OCI-LY1 (cell line): Measurements from ENCODE around the gene KIAA1549.

Experiments used
- H2AFZ ChIP-seq: fragments of 200-600 bp; sonication (generic), shearing (Covaris generic); 2 replicates; pipeline ENCODE4 v1.6.0; 2014; ENCODE audit warnings: antibody characterized with exemption, mild to moderate bottlenecking, low read length
- H3F3A ChIP-seq: fragments of 200-600 bp; sonication (generic), shearing (Covaris generic); 2 replicates; pipeline ENCODE4 v1.6.0; 2014; ENCODE audit warnings: mild to moderate bottlenecking, antibody characterized with exemption, low read length, moderate library complexity; ENCODE audit not compliant: insufficient read depth
- H3K27ac ChIP-seq: fragments of 200-600 bp; sonication (generic); 2 replicates; pipeline ENCODE4 v1.5.1; 2014; ENCODE audit warnings: low read length, mixed run types, mild to moderate bottlenecking, low read depth; ENCODE audit not compliant: poor library complexity, severe bottlenecking
- H3K27me3 ChIP-seq: fragments of 200-600 bp; sonication (generic); 2 replicates; pipeline ENCODE4 v1.6.0; 2014; ENCODE audit warnings: antibody characterized with exemption, mild to moderate bottlenecking, low read length, moderate library complexity; ENCODE audit not compliant: insufficient read depth
- H3K36me3 ChIP-seq: fragments of 200-600 bp; sonication (generic); 2 replicates; pipeline ENCODE4 v1.6.1; 2014; ENCODE audit warnings: mild to moderate bottlenecking, antibody characterized with exemption, low read length, moderate library complexity, mixed read lengths; ENCODE audit not compliant: insufficient read depth
- H3K4me1 ChIP-seq: fragments of 200-600 bp; sonication (generic); 2 replicates; pipeline ENCODE4 v1.5.1; 2014; ENCODE audit warnings: mild to moderate bottlenecking, low read length, moderate library complexity; ENCODE audit not compliant: insufficient read depth, severe bottlenecking
- H3K4me2 ChIP-seq: fragments of 200-600 bp; sonication (generic), shearing (Covaris generic); 2 replicates; pipeline ENCODE4 v1.6.1; 2014; ENCODE audit warnings: low read length
- H3K4me3 ChIP-seq: fragments of 200-600 bp; sonication (generic); 2 replicates; pipeline ENCODE4 v1.5.1; 2014; ENCODE audit warnings: low read length, low read depth, mild to moderate bottlenecking, mixed read lengths; ENCODE audit not compliant: poor library complexity, severe bottlenecking
- H3K79me2 ChIP-seq: fragments of 200-600 bp; shearing (Covaris generic); 2 replicates; pipeline ENCODE4 v1.6.1; 2016; ENCODE audit warnings: mixed run types, low read length, mixed read lengths; ENCODE audit not compliant: insufficient read depth
- H3K9ac ChIP-seq: fragments of 200-600 bp; sonication (generic), shearing (Covaris generic); 2 replicates; pipeline ENCODE4 v1.6.1; 2014; ENCODE audit warnings: mild to moderate bottlenecking, low read length, mixed read lengths
- H3K9me2 ChIP-seq: fragments of 200-600 bp; sonication (generic), shearing (Covaris generic); 2 replicates; pipeline ENCODE4 v1.6.1; 2014; ENCODE audit warnings: low read depth, mild to moderate bottlenecking, low read length, mixed read lengths
- H3K9me3 ChIP-seq: fragments of 200-600 bp; shearing (Covaris generic); 2 replicates; pipeline ENCODE4 v1.6.1; 2014; ENCODE audit warnings: low read length, mixed read lengths
- H4K20me1 ChIP-seq: fragments of 200-600 bp; sonication (generic), shearing (Covaris generic); 2 replicates; pipeline ENCODE4 v1.6.0; 2016; ENCODE audit warnings: mild to moderate bottlenecking, low read length; ENCODE audit not compliant: insufficient read depth
- CTCF ChIP-seq: fragments of 200-600 bp; sonication (generic), shearing (Covaris generic); IDR thresholded peaks from 2 replicates; pipeline ENCODE4 v1.5.1; 2017; ENCODE audit warnings: mild to moderate bottlenecking, antibody characterized with exemption, low read length, moderate library complexity, mixed read lengths
- EZH2 ChIP-seq: fragments of 200-600 bp; sonication (generic), shearing (Covaris generic); IDR thresholded peaks from 2 replicates; pipeline ENCODE4 v1.8.0; 2017; ENCODE audit warnings: borderline replicate concordance, mixed run types, mild to moderate bottlenecking, antibody characterized with exemption, low read length, moderate library complexity, mixed read lengths

The KIAA1549 gene

GRCh38 chr7:139023076-139023475 is 41.9 kb upstream of the KIAA1549 start:
- H3K4me3 ChIP-seq: no peak overlapping the region
- H3F3A ChIP-seq: no peaks in the 10 kb centered on the region
- H3K27ac ChIP-seq: no peak overlapping the region
- no peaks in the 10 kb centered on the region for H3K9me2 ChIP-seq
- no peak overlapping the region for H3K4me2 ChIP-seq
- H3K79me2 ChIP-seq: no peaks in the 10 kb centered on the region
- no peaks in the 10 kb centered on the region for H3K9me3 ChIP-seq
- no peaks in the 10 kb centered on the region for H3K36me3 ChIP-seq
- H3K9ac ChIP-seq: no peak overlapping the region
- H3K27me3 ChIP-seq: no peaks in the 10 kb centered on the region
- no peak overlapping the region for H2AFZ ChIP-seq
- no peaks in the 10 kb centered on the region for H4K20me1 ChIP-seq
- TF ChIP-seq CTCF (no peak), EZH2 (no peak)
- H3K4me1 ChIP-seq: no peaks in the 10 kb centered on the region

- no peaks in the 10 kb centered on the region for H3K79me2 ChIP-seq
- H3K9me3 ChIP-seq: no peaks in the 10 kb centered on the region
- no peak for TF ChIP-seq EZH2
- no peaks in the 10 kb centered on the region for H3K36me3 ChIP-seq
- no peak overlapping the region for H2AFZ ChIP-seq
- no peaks in the 10 kb centered on the region for H3K27me3 ChIP-seq
- no peaks in the 10 kb centered on the region for H4K20me1 ChIP-seq
- H3K4me2 ChIP-seq: no peak overlapping the region
- H3K9ac ChIP-seq: no peak overlapping the region
- H3K9me2 ChIP-seq: no peaks in the 10 kb centered on the region
- no peaks in the 10 kb centered on the region for H3K4me1 ChIP-seq
- no peaks in the 10 kb centered on the region for H3F3A ChIP-seq
- no peak overlapping the region for H3K27ac ChIP-seq
- no peak overlapping the region for H3K4me3 ChIP-seq
Observed at GRCh38 chr7:139022286-139022685, 41.1 kb upstream of the KIAA1549 start.

GRCh38 chr7:139018910-139019309 is 37.7 kb upstream of the KIAA1549 start:
- Histone ChIP-seq H3K4me3 (no peak overlapping the region), H3K9ac (no peak overlapping the region), H3K27me3 (0 out of 2 replicates have a peak, but pooled peaks cover 6% of the 10 kb centered on the region), H3F3A (no peaks in the 10 kb centered on the region), H3K9me2 (no peaks in the 10 kb centered on the region), H3K79me2 (no peaks in the 10 kb centered on the region), H3K4me2 (no peak overlapping the region), H2AFZ (no peak overlapping the region), H3K9me3 (no peaks in the 10 kb centered on the region), H3K4me1 (no peaks in the 10 kb centered on the region), H3K36me3 (no peaks in the 10 kb centered on the region), H4K20me1 (no peaks in the 10 kb centered on the region), H3K27ac (no peak overlapping the region)
- TF ChIP-seq EZH2: no peak
- TF ChIP-seq CTCF: no peak

GRCh38 chr7:139016931-139017511 is 35.8 kb upstream of the KIAA1549 start:
- Histone ChIP-seq H4K20me1 (no peaks in the 10 kb centered on the region), H3K4me1 (no peaks in the 10 kb centered on the region), H2AFZ (no peak overlapping the region), H3F3A (no peaks in the 10 kb centered on the region), H3K27me3 (0 out of 2 replicates have a peak, but pooled peaks cover 6% of the 10 kb centered on the region), H3K4me3 (no peak overlapping the region), H3K9me3 (no peaks in the 10 kb centered on the region), H3K36me3 (no peaks in the 10 kb centered on the region), H3K9me2 (no peaks in the 10 kb centered on the region), H3K79me2 (no peaks in the 10 kb centered on the region), H3K9ac (no peak overlapping the region), H3K4me2 (no peak overlapping the region), H3K27ac (no peak overlapping the region)
- TF ChIP-seq CTCF (peak; percentile 76), EZH2 (no peak)
